T-helper 22 cell (primary cell): Measurements from ENCODE around the gene CLSTN1.
"Not testable (repeated sequence)": the region's sequence is repeated elsewhere in the genome, so short reads cannot be mapped to it uniquely, and the experiment has no call there.

Experiments used
- DNase-seq: peaks from one replicate; pipeline ENCODE4 v3.0.0-alpha.2; 2020; ENCODE audit warnings: low read depth

The CLSTN1 gene

GRCh38 chr1:9760824-9761223, 62.9 kb downstream of the CLSTN1 start:
- no peak for DNase-seq

DNA sequence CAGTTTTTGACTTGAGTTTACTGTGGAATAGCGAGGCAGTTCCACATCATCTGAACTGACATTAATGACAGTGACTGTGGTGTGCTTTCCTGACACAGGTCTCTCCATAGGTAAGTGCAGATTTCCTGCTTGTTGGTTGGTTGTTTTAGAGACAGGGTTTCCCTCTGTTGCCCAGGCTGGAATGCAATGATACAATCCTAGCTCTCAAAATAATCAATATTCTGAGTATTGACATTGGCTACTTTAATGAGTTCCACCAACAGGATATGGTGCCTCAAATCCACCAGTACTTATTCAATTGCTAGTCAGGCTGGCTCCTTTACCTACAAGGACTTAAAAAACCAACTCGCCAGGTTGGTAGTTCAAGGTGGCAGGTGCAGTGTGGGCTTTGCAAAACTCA, 63.8 kb downstream of the CLSTN1 start:
- DNase-seq = no peak

GRCh38 chr1:9758559-9759121, 65.1 kb downstream of the CLSTN1 start:
- no peak for DNase-seq

DNA sequence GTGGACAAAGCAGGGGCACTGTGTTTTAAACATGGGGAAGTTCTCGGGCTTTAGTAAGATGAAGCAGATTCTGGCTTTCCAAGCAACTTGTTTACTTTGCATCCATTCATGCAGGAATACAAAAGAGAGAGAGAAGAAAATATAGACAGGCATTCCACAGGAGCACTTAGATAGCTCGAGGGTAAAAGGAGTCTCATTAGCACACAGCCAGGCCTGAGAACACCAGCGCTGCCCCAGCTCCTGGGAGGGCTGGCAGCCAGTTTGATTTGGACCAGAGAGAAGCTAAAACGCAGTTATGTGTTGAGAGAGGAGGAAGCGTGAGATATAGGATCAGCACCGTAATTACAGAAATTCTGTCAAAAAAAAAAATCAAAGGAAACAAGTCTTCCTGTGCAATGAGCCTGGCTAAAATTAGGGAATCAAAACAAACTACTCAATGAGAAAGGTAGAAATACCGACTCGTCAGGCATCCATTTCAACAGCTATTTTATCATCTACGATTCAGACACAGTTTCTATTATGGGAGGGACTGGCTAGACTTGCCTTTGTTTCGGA, 68.2 kb downstream of the CLSTN1 start:
- no peak for DNase-seq

DNA sequence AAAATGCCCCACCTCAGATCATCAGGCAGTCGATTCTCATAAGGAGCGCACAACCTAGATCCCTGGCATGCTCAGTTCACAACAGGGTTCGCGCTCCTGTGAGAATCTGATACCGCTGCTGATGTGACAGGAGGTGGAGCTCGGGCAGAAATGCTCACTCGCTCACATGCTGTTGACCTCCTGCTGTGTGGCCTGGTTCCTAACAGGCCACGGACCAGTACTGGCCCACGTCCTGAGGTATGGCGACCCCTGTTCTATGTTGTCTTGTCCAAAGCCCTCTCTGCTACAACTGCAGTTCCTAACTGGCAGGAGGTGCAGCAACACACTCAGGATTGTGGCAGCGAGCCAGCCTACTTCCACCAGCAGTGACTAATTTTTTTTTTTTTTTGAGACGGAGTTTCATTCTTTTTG, 70.6 kb downstream of the CLSTN1 start:
- no peak for DNase-seq

GRCh38 chr1:9751971-9752370, 71.8 kb downstream of the CLSTN1 start:
- DNase-seq = no peak

GRCh38 chr1:9749361-9749760, 74.4 kb downstream of the CLSTN1 start:
- no peak for DNase-seq

GRCh38 chr1:9748391-9748790, 75.4 kb downstream of the CLSTN1 start:
- DNase-seq = not testable (repeated sequence)

- DNase-seq = no peak
Measured at GRCh38 chr1:9746651-9747050, 77.1 kb downstream of the CLSTN1 start.

DNA sequence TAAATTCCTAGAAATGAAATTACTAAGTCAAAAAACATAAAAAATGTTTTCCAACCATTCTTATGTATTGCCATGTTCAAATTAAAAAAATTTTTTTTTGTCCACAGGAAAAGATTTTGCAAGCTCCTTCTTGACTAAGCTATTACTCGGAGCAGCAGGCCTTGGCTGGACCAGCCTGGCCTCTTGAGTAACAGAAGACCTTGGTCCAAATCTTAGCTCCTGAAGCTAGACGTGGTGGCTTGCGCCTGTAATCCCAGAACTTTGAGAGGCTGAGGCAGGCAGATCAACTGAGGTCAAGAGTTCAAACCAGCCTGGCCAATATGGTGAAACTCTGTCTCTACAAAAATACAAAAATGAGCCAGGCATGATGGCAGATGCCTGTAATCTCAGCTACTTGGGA, 77.6 kb downstream of the CLSTN1 start:
- no peak for DNase-seq

GRCh38 chr1:9744106-9744799, 79.5 kb downstream of the CLSTN1 start:
- no peak for DNase-seq

GRCh38 chr1:9737671-9738070, 86.1 kb downstream of the CLSTN1 start:
- DNase-seq = no peak

- no peak for DNase-seq
Measured at GRCh38 chr1:9737057-9737456, 86.7 kb downstream of the CLSTN1 start.

GRCh38 chr1:9736241-9736640, 87.5 kb downstream of the CLSTN1 start:
- no peak for DNase-seq

DNA sequence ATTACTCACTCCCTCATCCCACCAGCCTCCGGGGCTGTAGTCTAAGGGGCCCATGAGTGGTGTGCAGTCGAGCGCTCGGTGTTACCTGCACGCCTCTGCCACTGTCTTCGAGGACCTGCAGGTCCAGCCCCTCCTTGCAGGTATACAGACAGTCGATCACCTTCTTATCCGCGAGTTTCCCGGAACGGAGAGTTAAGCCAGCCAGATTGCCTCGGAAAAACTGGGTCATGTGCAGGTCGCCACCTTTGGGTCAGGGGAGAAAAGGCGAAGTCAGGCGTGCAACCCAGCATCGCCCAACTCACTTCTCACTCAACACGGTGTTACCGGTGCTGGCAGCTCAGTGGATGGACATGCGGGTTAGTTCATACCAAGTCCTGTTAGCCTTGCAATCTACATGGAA, 88.0 kb downstream of the CLSTN1 start:
- DNase-seq = no peak

DNA sequence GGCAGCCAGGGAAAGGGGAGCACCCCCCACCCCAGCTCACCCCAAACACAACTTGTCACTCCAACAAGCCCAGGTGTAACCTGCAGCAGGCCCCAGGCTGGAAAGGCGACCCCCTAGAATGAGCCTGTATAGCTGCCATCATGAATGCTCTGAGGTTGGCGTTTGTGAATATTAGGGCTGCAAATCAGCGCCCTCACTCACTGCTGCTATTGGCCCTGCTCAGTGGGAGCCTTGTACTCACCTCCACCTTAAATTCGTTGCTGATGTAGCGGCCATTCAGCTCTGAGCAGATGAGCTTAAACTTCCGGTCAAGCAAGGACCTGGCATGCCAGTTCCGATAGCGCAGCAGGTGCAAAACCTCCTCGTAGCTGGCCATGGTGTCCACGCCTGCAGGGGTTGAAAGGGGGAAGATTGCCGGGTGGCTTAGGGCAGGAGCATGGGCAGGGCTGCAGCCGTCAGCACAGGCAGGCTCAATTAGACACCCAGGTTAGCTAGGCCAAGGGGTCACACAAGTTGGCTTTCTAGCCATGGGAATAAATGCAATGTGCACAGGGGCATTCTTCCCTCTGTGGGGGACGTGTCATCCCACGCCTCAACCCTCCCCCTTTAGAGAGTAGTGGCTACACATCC, 90.5 kb downstream of the CLSTN1 start:
- no peak for DNase-seq

DNA sequence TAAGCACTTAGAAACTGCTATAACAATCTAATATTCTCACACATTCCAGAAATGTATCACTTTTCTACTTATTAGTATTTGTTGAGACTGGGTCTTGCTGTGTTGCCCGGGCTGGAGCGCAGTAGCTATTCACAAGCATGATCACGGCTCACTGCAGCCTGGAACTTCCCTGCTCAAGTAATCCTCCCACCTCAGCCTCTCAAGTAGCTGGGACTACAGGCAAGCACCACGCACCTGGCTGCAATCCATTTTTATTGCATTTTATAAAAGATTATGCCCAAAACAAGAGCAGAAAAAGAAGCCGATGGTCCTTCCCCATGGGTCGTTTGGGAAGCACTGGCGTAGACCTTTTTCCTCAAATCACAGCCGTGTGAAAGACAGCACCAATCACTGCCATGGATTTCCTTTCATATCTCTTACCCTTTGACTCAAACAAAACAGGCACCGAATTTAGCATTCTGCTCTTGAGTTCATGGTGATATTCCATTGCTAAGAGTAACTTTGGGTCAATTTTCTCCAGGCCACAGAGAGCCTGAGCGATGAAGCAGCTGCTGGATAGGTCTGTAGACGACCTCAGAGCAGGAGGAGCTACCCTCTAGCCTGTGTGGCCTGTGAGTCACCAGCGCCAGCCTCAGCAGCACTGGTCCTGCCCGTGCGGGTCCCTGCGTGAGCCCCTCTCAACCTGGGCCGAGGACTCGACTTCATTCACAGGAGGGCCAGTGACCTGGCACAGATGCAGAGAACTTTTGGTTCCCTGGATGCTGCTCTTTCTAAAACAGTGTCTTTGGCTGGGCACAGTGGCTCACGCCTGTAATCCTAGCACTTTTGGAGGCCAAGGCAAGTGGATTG, 91.4 kb downstream of the CLSTN1 start:
- DNase-seq = no peak

- no peak for DNase-seq
Measured at GRCh38 chr1:9731561-9731960, 92.2 kb downstream of the CLSTN1 start.

DNA sequence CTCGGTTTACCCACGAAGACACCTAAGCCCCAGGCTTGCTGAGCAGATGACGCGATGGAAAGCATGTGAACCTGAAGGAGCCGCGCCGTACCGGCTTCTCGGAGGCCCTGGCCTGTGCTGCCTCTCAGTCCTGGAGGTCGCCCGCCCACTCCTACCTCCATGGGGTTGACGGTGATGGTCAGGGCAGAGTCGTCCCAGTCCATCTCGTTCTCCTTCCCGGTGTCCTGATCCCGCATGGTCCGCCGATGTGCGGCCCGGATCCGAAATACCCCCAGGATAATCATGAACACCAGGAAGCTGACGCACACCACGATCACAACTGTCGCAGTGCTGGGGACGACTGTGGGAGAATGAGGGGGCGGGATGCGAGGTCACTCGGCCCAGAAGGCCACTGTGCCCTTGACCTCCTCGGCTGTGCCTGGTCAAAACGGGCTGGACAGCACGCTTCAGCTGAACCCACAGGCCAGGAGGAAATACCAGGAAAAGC, 92.7 kb downstream of the CLSTN1 start:
- DNase-seq = no peak

DNA sequence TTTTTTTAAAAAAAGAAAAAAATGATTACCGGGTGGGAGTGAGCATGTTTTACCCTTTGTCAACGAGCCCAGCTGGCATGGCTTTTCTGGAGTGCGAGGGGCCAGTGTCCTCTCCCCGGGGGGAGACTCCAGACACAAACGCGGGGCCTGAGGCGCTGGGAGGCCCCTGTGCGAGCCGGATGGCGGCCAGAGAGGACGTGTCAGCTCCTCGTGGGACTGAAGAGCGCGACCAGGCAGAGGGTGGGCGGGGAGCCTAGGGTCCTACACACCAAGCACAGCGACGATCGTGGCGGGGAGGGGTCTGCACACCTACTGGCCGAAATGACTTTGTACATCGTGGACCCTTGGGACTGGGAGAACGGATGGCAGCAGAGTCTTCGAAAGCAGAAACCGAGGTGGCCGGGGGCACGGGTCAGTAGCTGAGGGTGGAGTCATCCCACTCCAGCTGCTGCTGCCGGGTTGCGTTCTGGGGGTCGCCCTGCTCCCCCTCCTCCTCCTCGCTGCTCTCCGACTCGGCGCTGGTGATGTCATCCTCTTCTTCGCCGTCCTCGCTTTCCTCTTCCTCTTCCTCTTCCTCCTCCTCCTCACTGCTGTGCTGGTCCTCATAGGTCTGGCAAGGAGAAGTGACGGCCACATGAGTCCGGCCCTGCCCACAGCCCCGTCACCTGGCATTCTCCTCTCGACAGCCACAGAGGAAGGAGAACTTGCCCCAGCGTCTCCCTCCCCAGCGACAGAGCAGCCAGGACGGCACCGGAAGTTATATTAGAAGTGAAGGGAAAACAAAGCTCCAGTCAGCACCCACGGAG, 93.5 kb downstream of the CLSTN1 start:
- no peak for DNase-seq

- no peak for DNase-seq
Measured at GRCh38 chr1:9729523-9729922, 94.2 kb downstream of the CLSTN1 start.
